Raji (cell line): ENCODE results near the gene CYSRT1.
A peak's percentile ranks its signal among the peaks of the same experiment; 100 is the strongest.

Experiments used
- POLR2A ChIP-seq: IDR thresholded peaks from 2 replicates; pipeline ENCODE4 v1.6.1; 2011; ENCODE audit warnings: low read depth, low read length, control low read depth; ENCODE audit not compliant: insufficient read depth

Gene CYSRT1

GRCh38 chr9:137225699-137226331 lies 841 bp downstream of the CYSRT1 start:
- TF ChIP-seq POLR2A: no peak

GRCh38 chr9:137226338-137227053 lies 1.5 kb downstream of the CYSRT1 start:
- TF ChIP-seq POLR2A: no peak

GRCh38 chr9:137227054-137227852 lies 2.3 kb downstream of the CYSRT1 start, which contains the start of gene RNF224:
Gene RNF224, plus strand, starts transcription at chr9:137227502. Its CDS starts 834 bp downstream, at chr9:137228336.
- peak; percentile 41 for TF ChIP-seq POLR2A

GRCh38 chr9:137227853-137228505 lies 3.0 kb downstream of the CYSRT1 start:
- TF ChIP-seq POLR2A: no peak

- TF ChIP-seq POLR2A: no peak
Observed at GRCh38 chr9:137228506-137228967, 3.6 kb downstream of the CYSRT1 start.

- no peak for TF ChIP-seq POLR2A
Observed at GRCh38 chr9:137228968-137229896, 4.3 kb downstream of the CYSRT1 start.

- no peak for TF ChIP-seq POLR2A
Observed at GRCh38 chr9:137229903-137230704, 5.1 kb downstream of the CYSRT1 start.

- 0 out of 2 replicates have a peak, but pooled peaks have one; percentile 16 for TF ChIP-seq POLR2A
Observed at GRCh38 chr9:137230705-137231371, 5.9 kb downstream of the CYSRT1 start, which contains the start of gene SLC34A3. Gene SLC34A3, plus strand, starts transcription at chr9:137230901. Its CDS starts 802 bp downstream, at chr9:137231703.

- no peak for TF ChIP-seq POLR2A
Observed at GRCh38 chr9:137231372-137232039, 6.5 kb downstream of the CYSRT1 start.

- no peak for TF ChIP-seq POLR2A
Observed at GRCh38 chr9:137232101-137232500, 7.1 kb downstream of the CYSRT1 start.

- no peak for TF ChIP-seq POLR2A
Observed at GRCh38 chr9:137232510-137232909, 7.5 kb downstream of the CYSRT1 start.
